Measurements from ENCODE around the gene COL4A2.
"Not testable (repeated sequence)": the region's sequence is repeated elsewhere in the genome, so short reads cannot be mapped to it uniquely, and the experiment has no call there.

The COL4A2 gene

DNA sequence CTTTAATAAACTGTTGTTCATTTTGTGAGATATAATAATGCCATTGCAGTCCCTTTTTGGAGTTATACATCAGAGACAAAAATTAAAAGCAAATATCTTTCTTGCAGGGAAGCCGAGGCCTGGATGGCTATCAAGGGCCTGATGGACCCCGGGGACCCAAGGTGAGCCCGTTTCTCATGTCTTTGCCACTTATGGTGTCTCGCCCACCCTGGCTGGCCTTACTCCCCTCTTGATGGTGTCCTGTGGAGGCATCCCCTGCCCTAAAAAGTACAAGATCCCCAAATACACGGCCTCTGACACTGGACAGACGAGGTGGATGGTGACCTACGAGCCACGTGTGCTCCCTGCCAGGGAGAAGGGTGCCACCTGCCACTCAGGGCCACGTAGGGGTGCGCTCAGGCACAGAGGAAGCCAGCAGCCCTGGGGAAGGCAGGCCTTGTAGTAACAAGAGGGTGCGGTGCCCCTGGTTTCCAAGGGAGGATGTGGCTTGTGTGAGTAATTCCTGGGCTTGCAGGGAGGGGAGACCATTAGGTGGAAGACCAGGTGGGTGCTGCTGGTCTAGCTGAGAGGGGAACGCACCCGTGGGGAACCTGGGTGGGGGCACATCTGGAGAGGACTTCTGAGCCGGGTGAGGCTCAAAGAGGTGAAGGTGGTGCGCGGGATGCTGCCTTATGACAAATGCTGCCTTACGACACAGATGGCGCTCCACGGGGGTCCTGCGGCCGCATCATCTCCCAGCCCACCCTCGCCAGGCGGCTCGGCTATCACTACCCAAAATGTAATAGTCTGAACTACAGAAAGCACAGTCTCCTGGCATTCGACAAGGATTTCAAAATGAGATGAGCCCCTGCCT is 138.9 kb downstream of the COL4A2 start:
- no peak for DNase-seq

DNA sequence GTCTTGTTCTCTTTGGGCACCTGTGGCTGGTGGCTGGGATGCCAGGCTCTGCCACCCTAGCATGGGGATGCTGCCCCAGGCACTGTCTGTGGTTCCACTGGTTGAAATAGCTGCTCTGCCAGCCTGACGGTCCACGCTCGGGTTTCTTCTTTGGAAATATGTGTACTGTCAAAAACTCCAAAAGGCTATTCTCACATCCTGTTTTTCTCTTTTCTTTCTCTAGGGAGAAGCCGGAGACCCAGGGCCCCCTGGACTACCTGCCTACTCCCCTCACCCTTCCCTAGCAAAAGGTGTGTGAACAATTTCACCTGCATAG is 139.4 kb downstream of the COL4A2 start:
- no peak for DNase-seq

DNA sequence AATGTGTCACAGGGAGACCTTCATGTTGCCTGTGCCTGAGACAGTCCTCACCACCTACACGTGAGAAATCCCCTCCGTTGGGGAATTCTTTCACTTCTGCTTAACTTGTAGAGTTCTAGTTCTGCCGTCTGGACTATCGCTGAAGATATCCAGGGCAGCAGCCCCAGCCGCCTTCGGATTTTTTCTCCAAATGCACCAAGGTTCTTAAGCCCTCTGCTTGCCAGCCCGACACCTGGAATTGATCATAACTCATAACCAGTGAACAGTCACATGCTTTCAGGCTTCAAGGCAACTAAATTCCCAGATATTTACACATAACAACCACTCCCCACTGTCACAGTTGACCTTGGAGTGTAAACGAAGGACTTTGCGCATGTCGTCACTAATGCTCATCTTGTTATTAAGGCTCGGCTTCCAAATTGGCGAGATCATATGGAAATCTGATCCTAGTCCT is 140.0 kb downstream of the COL4A2 start:
- DNase-seq = no peak

DNA sequence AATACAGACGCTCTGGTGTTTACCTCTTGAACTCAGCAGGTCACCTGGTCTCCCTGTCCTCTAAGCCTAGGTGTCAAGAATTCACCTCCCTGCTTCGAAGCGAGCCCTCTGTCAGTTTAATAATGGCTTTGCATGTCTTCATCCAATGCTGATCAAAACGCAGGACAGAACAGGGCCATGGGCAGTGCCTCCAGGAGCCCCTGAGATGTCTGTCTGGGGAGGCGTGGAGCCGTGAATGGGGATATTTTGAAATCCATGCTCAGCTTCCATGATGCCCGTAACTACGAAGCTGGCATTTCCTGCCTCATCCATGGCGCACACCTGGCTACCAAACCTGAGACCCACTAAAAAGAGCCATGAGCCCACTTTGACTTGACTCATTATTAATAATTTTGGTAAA is 140.7 kb downstream of the COL4A2 start:
- DNase-seq = no peak

DNA sequence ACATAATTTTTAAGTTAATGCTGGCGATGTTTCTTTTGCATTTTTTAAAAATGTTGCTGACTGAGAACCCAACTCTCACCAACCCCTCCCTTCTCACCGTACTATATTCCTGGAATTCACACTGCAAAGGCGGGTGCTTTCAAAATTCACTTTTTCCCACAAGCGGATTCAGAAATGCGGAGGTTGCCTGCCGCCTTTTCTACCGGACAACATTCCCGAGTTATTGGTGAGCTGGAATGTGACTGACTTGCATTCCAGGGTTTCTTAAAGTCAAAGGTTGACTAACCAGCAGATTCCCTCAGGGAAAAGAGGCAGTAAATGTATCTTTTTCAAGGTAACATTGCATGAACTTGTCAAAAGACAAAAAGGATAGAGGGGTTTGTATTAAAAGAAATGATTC is 141.1 kb downstream of the COL4A2 start:
- no peak for DNase-seq

DNA sequence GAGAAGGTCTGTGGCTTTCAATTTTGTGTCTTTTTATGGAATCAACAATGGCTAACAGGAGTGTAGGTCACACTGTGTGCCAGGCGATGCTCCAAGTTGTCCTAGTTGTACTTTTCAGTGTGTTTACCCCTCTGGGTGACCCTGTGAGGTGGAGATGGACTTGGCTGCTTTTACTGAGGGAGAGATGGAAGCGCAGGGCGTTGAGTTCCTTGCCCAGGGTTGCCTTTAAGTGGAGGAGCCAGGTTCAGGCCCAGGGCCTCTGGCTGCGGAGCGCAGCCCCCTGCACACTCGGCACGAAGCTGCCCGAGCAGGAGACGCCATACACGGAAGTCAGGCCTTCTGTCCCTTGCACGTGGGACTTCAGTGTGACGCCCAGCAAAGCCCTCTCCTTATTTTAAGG is 141.6 kb downstream of the COL4A2 start:
- no peak for DNase-seq

DNA sequence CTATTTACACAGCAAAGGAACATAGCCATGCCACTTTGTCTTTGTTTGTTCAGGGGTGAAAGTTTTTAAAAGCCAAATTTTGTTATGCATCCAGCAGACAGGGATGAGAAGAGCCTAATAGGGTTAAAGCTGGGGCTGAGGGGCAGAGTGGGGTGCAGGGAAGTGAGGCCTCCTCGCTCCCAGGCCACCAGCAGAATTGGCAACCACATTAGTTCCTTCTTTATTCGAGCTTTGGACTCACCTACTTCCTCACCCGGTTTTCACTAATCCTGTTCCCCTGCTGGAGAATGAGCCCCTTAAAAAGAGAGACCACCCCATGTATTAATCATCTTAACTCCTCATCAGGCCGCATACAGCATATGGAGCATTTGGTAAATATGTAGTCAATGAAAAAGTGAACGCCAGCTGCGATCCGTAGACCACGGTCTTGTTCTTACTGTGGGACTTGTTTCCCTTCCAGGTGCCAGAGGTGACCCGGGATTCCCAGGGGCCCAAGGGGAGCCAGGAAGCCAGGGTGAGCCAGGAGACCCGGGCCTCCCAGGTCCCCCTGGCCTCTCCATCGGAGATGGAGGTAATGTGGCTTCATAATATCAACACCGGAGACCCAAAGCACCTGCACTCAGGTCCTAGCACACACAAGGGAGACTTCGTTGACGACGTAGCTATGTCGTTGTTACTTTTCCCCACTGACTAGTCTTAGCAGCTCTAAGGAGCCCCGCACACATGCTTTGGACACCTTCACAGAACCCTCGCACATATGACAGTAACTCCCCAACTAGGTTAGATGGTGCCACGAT is 142.3 kb downstream of the COL4A2 start:
- no peak for DNase-seq

DNA sequence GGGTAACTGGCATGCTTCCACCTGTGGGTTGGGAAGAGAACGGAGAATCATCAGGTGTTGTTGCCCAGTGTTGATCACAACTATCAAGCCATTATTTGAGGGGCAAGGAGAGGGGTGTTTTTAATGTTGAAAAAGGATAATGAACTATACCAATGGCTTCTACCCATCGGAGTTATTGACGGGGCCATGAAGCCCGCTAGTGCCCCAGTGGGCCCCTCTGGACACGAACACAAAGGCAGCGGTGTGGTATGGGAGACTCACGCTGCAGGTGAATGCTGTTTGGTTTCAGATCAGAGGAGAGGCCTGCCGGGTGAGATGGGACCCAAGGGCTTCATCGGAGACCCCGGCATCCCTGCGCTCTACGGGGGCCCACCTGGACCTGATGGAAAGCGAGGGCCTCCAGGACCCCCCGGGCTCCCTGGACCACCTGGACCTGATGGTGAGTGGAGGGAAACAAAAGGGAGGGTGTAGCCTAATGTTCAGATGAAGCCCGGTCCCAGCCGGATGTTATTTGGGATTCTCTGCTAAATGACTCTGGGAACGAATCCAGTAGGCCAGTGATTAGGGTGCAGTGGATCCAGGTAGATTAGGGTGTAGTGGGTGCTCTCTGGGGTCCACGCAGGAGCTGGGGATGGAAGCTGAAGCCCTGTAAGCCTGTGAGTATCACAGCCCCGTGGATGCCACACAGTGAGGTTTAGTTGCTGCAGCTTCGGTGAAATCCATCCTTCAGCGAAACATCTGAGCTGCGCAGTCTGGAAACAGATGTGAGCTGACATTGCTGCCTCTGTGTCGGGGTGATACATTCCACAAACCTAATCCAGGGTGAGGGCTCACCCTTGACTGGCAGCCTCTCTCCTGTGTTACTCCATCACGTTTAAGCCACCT is 143.2 kb downstream of the COL4A2 start:
- DNase-seq = no peak

DNA sequence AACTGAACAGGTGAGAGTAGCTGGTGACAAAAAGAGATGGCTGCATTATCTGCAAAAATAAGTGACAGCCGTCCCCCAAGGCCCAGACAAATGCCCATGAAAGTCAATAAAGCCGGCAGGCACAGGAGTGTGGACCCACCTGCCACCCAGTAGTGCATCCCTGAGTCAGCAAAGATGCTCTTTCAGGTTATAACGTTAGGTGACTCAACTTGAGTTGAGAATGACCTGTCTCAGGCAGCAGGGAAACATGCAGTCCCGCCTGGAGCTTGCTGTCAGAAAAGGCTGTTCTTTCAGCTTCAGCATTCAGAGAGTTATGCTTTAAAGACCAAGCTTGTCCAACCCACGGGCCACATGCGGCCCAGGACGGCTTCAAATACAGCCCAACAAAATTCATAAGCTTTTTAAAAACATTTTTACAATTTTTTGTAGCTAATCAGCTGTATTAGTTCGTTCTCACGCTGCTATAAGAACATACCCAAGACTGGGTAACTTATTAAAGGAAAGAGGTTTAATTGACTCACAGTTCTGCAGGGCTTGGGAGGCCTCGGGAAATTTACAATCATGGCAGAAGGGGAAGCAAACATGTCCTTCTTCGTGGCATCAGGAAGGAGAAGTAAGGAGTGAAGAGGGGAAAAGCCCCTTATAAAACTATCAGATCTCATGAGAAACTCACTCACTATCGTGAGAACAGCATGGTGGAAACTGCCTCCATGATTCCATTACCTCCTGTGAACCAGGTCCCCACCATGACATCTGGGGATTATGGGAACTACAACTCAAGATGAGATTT is 144.1 kb downstream of the COL4A2 start:
- no peak for DNase-seq

DNA sequence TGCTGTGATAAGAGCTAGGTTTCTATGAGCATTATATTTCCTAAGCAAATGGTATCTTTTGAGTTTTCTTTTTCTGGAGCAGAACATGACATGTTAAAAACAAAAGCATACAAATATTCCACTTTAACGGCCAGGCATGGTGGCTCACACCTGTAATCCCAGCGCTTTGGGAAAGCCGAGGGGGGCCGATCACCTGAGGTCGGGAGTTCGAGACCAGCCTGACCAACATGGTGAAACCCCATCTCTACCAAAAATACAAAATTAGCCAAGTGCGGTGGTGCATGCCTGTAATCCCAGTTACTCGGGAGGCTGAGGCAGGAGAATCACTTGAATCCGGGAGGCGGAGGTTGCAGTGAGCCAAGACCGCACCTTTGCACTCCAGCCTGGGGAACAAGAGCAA is 146.0 kb downstream of the COL4A2 start:
- DNase-seq = not testable (repeated sequence)

DNA sequence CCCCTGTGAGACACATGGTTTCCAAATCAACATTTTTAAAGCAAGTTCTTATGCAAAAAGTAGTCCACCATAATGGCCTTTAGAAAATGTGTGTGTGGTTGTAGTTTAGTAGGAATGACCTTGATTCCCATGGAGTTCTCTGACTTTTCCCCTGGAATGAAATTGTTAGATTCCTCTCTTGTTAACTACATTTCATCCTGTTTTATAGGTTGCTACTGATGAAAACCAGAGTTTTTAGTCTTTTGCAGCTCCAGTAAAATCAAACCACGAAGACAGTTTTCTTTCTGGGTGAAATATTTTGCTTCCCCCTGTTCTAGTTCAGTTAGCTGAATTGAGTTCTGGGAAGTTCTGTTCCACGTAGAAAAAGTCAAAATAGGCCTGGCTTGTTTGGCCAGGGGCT is 146.7 kb downstream of the COL4A2 start:
- no peak for DNase-seq

DNA sequence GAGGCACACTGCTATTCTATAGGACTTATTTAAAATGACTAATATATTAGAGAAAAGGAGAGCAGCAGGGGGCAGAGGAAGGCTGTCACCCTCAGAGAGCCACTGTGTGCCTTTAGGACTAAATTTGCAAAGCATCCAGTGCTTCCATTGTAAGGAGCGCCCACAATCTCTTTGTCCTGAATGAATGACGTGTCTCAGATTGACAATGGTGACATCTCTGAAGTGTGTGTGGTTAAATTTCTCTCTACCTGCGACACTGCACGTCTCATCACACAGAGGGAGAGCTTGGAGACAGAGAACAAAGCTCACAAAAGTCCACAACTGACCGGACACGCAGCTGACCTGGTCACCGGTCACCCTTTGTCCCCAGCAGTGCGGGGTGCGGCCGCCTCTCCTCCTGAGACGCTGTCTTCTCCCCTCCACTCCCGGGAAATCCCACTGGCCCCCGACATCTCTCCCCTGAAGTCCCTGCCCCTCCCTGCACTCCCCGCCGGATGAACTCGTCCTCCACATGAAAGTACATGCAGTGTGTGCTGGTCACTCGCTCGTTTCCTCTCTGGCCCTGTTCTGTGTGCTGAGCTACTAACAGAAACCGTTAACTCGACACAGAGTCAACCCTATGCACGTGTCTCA is 147.3 kb downstream of the COL4A2 start:
- no peak for DNase-seq

DNA sequence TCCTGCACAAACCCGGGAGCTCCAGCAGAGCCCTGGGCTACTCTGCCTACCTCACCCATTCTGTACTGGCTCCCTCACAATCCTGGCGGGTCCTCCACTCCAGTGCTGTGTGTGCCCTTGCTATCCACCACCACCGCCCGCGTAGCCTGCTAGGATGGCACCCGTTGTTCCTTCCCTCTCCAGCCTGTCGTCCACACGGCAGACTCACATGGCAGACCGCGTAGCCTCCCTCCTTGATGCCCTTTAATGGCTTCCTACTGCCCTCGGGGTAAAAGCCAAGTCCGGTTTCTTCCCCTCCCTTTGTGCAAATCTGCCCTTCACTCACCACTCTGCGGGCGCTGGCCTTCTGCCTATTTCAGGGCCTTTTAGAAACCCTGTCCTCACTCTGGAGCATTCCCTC is 147.9 kb downstream of the COL4A2 start:
- no peak for DNase-seq

DNA sequence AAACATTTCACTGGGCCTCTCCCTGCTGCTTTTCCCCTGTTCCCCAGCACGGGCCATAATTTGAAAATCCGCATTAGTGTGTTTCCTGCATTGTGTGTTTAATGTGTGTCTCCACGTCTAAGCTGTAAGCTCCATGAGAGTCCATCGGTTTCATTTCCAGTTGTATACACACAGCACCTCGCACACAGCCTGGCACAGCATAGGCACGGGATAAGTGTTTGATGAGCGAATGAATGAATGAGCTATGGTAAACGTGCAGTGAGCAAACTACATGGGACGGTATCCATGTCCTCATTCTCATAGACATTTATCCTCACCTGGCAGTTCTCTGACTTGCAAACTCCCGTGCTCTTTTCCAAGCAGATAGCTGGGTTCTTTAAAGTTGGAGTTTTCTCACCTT is 148.4 kb downstream of the COL4A2 start:
- no peak for DNase-seq

DNA sequence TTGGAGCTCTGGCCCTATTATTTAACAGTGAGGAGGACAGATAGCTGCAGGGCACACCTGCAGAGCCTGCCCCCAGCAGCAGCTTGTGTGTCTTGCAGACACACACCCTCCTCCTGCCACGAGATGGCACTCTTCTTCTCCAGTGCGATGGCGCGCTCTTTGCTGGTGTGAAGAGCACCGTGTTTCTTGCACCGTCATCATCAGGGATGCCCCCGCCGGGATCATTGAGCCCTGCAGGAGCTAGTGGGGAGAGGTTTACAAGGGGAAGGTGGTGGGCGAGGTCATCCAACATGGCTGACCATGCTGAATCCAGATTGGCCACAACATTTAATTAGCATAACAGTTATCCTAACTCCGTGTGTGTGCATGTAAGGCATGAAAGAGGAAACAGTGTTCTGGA is 148.9 kb downstream of the COL4A2 start:
- peak; percentile 92 for DNase-seq

DNA sequence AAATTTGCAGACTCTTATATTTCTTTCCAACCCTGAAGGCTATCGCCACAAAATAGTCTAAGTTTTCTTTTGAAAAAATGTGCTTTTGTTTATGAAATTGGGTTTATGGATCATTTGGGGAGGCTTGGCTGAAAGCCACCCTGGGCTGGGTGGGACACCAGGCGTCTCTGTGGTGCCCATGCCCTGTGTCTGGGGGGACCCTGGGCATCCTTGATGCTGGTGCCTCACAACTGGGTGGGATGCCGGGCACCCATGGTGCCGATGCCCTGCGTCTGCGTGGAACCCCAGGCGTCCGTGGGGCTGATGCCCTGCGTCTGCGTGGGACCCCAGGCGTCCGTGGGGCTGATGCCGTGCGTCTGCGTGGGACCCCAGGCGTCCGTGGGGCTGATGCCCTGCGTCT is 149.5 kb downstream of the COL4A2 start:
- DNase-seq = no peak

DNA sequence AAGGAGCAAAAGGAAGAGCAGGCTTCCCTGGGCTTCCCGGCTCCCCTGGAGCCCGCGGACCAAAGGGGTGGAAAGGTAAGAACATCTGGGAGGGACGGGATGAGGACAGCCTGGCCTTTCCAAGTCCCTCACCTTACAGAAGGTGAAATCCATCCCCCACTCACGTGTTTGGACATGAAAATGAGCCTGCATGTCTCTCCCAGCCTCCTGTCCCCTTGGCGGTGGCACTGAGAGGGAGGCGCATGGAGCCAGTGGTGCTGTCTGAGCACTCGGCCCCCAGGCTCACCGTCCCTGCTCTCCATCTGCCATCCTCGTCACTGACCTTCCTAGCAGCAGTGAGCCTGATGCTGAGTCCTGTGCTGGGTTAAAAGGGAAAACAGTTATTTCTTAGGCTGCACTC is 150.3 kb downstream of the COL4A2 start:
- DNase-seq = no peak

DNA sequence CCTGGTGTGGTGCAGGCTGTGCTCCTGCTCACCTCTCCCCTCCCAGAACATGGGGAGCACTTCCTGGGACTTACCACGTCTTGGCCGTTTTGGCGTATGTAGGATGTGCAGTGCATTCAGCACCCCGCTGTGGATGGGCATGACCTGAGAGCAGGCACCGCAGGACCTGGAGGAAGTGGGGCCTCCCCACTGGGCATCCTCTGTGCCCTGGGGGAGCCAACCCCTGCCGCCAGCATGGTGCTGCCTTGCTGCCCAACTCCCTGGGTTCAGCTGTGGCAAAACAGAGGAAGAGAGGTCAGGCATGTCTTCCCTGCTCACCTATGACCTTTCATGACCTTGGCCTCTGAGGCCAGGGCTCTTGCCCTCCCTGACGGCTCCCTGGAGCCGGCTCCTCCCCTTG is 150.9 kb downstream of the COL4A2 start:
- no peak for DNase-seq

DNA sequence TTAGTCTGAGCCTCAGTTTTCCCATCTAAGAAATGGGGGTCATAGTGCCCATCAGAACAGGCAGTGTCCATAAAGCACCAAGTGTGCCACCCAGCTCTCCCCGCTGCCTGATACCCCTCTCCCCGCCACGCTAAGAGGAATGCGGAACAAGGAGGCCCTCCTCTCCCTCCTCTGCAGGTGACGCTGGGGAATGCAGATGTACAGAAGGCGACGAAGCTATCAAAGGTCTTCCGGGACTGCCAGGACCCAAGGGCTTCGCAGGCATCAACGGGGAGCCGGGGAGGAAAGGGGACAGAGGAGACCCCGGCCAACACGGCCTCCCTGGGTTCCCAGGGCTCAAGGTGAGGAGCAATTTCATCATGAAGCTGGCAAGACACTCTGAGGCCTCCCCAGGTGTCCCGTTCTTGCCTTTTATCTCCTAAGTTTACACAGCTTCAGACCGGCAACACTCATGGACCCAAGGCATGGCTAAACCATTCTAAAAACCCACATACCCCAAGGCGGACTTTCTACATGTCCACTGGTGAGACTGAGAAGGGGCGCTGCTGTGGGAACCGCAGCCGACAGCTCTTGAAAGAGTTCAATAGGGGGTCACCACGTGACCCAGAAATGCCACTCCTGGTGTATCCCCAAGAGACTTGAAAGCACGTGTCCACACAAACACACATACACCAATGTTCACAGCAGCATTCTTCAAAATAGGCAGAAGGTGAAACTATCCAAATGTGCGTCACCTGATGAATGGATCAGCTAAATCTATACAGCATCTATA is 151.7 kb downstream of the COL4A2 start:
- no peak for DNase-seq

DNA sequence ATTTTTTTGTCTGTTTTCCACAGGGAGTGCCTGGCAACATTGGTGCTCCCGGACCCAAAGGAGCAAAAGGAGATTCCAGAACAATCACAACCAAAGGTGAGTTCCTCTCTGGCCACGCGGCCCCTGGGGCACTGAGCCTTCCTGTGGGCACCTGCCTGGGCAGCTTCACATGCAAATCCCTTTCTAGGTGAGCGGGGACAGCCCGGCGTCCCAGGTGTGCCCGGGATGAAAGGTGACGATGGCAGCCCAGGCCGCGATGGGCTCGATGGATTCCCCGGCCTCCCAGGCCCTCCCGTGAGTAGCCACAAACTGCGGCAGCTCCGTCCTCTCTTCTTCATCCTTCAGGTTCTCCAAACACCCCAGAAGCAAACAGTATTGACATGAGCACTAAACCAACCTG is 155.0 kb downstream of the COL4A2 start:
- DNase-seq = no peak

DNA sequence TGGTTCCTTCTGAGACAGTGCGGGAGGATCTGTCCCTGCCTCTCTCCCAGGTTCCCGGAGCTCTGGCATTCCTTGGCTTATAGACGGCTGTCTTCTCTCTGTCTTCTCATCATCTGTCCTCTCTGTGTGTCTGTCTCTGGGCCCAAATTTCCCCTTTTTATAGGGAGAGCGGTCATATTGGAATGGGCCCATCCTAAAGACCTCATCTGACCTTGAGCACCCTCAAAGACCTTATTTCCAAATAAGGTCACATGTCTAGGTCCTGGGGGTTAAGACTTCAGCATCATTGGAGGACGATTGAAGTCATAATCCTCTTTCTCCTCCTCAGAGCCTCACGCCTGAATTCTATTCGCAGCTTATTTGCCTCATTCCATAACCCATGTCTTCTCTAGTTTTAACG is 156.1 kb downstream of the COL4A2 start:
- DNase-seq = no peak

Measured in NCI-H510A treated with DMSO at 0.1 percent for 48 hours (cell line).